Mucosa of rectum (tissue), 2 donors: ENCODE results near the gene NDE1.
"Not testable (repeated sequence)": the region's sequence is repeated elsewhere in the genome, so short reads cannot be mapped to it uniquely, and the experiment has no call there.

ENCODE experiments used
- H3K27ac ChIP-seq, 2 donors: one replicate each; pipeline ENCODE4 v1.7.0; 2013; ENCODE audit warnings: inconsistent platforms in 2 of 2, low read depth in 2 of 2, low read length in 2 of 2
- H3K27me3 ChIP-seq, 2 donors: one replicate each; pipeline ENCODE4 v1.7.0; 2013; ENCODE audit warnings: low read length in 2 of 2; ENCODE audit not compliant: control insufficient read depth in 2 of 2, insufficient read depth in 2 of 2
- H3K36me3 ChIP-seq, 2 donors: one replicate each; pipeline ENCODE4 v1.7.0; 2013; ENCODE audit warnings: low read length in 2 of 2; ENCODE audit not compliant: control insufficient read depth in 2 of 2, insufficient read depth in 2 of 2
- H3K4me1 ChIP-seq, 2 donors: one replicate each; pipeline ENCODE4 v1.7.0; 2013; ENCODE audit warnings: low read length in 2 of 2, mild to moderate bottlenecking in 1 of 2; ENCODE audit not compliant: control insufficient read depth in 2 of 2, insufficient read depth in 2 of 2
- H3K4me3 ChIP-seq, 2 donors: one replicate each; pipeline ENCODE4 v1.7.0; 2013; ENCODE audit warnings: low read length in 2 of 2
- H3K9ac ChIP-seq, 2 donors: one replicate each; pipeline ENCODE4 v1.7.0; 2013; ENCODE audit warnings: low read length in 2 of 2, low read depth in 1 of 2, mild to moderate bottlenecking in 1 of 2
- H3K9me3 ChIP-seq, 2 donors: one replicate each; pipeline ENCODE4 v1.7.0; 2013; ENCODE audit warnings: low read length in 2 of 2; ENCODE audit not compliant: control insufficient read depth in 2 of 2
- donor health status: healthy.
- donor health status: Normal muscosa, but diverticular disease.

Gene NDE1

GRCh38 chr16:15708096-15708495, 58.1 kb downstream of the NDE1 start:
- Histone ChIP-seq H3K9me3 (no peaks in the 10 kb centered on the region), H3K27me3 (no peaks in the 10 kb centered on the region), H3K9ac (no peak overlapping the region), H3K4me3 (no peak overlapping the region), H3K27ac (no peak overlapping the region), H3K4me1 (no peaks in the 10 kb centered on the region), H3K36me3 (peaks cover 5 to 20% of the 10 kb centered on the region in 2 donors)

- Histone ChIP-seq H3K36me3 (peaks cover 5 to 21% of the 10 kb centered on the region in 2 donors), H3K4me3 (no peak overlapping the region)
Measured at GRCh38 chr16:15708997-15709396, 59.0 kb downstream of the NDE1 start.

GRCh38 chr16:15714393-15715172, 64.5 kb downstream of the NDE1 start:
- H3K27ac ChIP-seq: no peak overlapping the region
- H3K36me3 ChIP-seq: peaks cover 11 to 30% of the 10 kb centered on the region in 2 donors
- no peaks in the 10 kb centered on the region for H3K27me3 ChIP-seq
- H3K4me1 ChIP-seq: no peaks in the 10 kb centered on the region
- no peak overlapping the region for H3K4me3 ChIP-seq
- H3K9ac ChIP-seq: no peak overlapping the region
- H3K9me3 ChIP-seq: no peaks in the 10 kb centered on the region

More at GRCh38 chr16:15708997-15709396, 59.0 kb downstream of the NDE1 start:
- Histone ChIP-seq H3K9ac (no peak overlapping the region), H3K27ac (no peak overlapping the region), H3K9me3 (no peaks in the 10 kb centered on the region), H3K4me1 (no peaks in the 10 kb centered on the region), H3K27me3 (no peaks in the 10 kb centered on the region)

- H3K36me3 ChIP-seq: peaks cover 9 to 26% of the 10 kb centered on the region in 2 donors
- no peak overlapping the region for H3K9ac ChIP-seq
- no peaks in the 10 kb centered on the region for H3K9me3 ChIP-seq
- no peaks in the 10 kb centered on the region for H3K4me1 ChIP-seq
- H3K4me3 ChIP-seq: no peak overlapping the region
- no peaks in the 10 kb centered on the region for H3K27me3 ChIP-seq
- H3K27ac ChIP-seq: no peak overlapping the region
Measured at GRCh38 chr16:15715221-15715620, 65.2 kb downstream of the NDE1 start.

- H3K27ac ChIP-seq: no peak overlapping the region
- H3K36me3 ChIP-seq: peaks cover 9 to 28% of the 10 kb centered on the region in 2 donors
- H3K4me3 ChIP-seq: no peak overlapping the region
- no peaks in the 10 kb centered on the region for H3K27me3 ChIP-seq
- no peaks in the 10 kb centered on the region for H3K4me1 ChIP-seq
- H3K9ac ChIP-seq: no peak overlapping the region
- no peaks in the 10 kb centered on the region for H3K9me3 ChIP-seq
Measured at GRCh38 chr16:15716694-15717447, 66.8 kb downstream of the NDE1 start.

GRCh38 chr16:15721018-15721417, 71.0 kb downstream of the NDE1 start:
- no peak overlapping the region for H3K4me3 ChIP-seq
- H3K9ac ChIP-seq: no peak overlapping the region
- H3K27me3 ChIP-seq: no peaks in the 10 kb centered on the region
- no peak overlapping the region for H3K27ac ChIP-seq
- no peaks in the 10 kb centered on the region for H3K4me1 ChIP-seq
- H3K9me3 ChIP-seq: no peaks in the 10 kb centered on the region
- peaks cover 22 to 39% of the 10 kb centered on the region in 2 donors for H3K36me3 ChIP-seq

GRCh38 chr16:15723808-15724207, 73.8 kb downstream of the NDE1 start:
- H3K36me3 ChIP-seq: peaks cover 14 to 24% of the 10 kb centered on the region in 2 donors
- H3K27ac ChIP-seq: no peak overlapping the region
- H3K9me3 ChIP-seq: no peaks in the 10 kb centered on the region
- no peak overlapping the region for H3K4me3 ChIP-seq
- peaks cover 0 to 3% of the 10 kb centered on the region in 2 donors for H3K4me1 ChIP-seq
- H3K9ac ChIP-seq: no peak overlapping the region
- H3K27me3 ChIP-seq: no peaks in the 10 kb centered on the region

- Histone ChIP-seq H3K9ac (no peak overlapping the region), H3K36me3 (peaks cover 14 to 22% of the 10 kb centered on the region in 2 donors), H3K27me3 (no peaks in the 10 kb centered on the region), H3K9me3 (no peaks in the 10 kb centered on the region), H3K4me1 (peaks cover 0 to 3% of the 10 kb centered on the region in 2 donors), H3K4me3 (no peak overlapping the region), H3K27ac (no peak overlapping the region)
Measured at GRCh38 chr16:15725641-15726240, 75.7 kb downstream of the NDE1 start.

GRCh38 chr16:15726715-15727114, 76.7 kb downstream of the NDE1 start:
- Histone ChIP-seq H3K36me3 (peaks cover 14 to 19% of the 10 kb centered on the region in 2 donors), H3K9ac (no peak overlapping the region), H3K27me3 (no peaks in the 10 kb centered on the region), H3K4me1 (peaks cover 0 to 3% of the 10 kb centered on the region in 2 donors), H3K27ac (no peak overlapping the region), H3K4me3 (peak overlapping the region in 1 of 2 donors; percentile 41), H3K9me3 (no peaks in the 10 kb centered on the region)

- H3K27me3 ChIP-seq, H3K9ac ChIP-seq, H3K27ac ChIP-seq, H3K4me1 ChIP-seq, H3K4me3 ChIP-seq, H3K9me3 ChIP-seq: not testable (repeated sequence)
- peaks cover 14 to 19% of the 10 kb centered on the region in 2 donors for H3K36me3 ChIP-seq
Measured at GRCh38 chr16:15727697-15728096, 77.7 kb downstream of the NDE1 start.
